GM10248 (cell line): ENCODE results near the gene CDK9.

Experiments used
- CTCF ChIA-PET: fragments of 300-600 bp; sonication (Branson Sonifier 250); formaldehyde crosslinking; extraction: SDS; loops from one replicate; lab custom pipeline; 2021; ENCODE audit warnings: antibody characterized with exemption; lab: Yijun Ruan, JAX
- POLR2A ChIA-PET: fragments of 350-650 bp; sonication (Branson Sonifier 250); formaldehyde crosslinking; extraction: SDS; loops from one replicate; lab custom pipeline; 2020; ENCODE audit warnings: antibody characterized with exemption; lab: Yijun Ruan, JAX
- DNase-seq: peaks from one replicate; pipeline ENCODE4 v3.0.0; 2012; ENCODE audit errors: extremely low spot score
- TF ChIP-seq, protein P1 (sequence below): IDR thresholded peaks from 2 replicates; pipeline ENCODE4 v1.5.1; 2012; ENCODE audit warnings: mild to moderate bottlenecking, low read depth; ENCODE audit errors: extremely low read depth, missing control alignments, control extremely low read depth

CDK9 gene

GRCh38 chr9:127818574-127818973 lies 32.7 kb downstream of the CDK9 start:
- CTCF ChIA-PET: interaction anchor here (1.0 to 2.1 kb wide), 3 partner anchors 10 to 51 kb away, joined by 3 to 7 read pairs (median 3); no protein-coding TSS in a partner anchor
- no peak for DNase-seq
- TF ChIP-seq, protein P1, sequence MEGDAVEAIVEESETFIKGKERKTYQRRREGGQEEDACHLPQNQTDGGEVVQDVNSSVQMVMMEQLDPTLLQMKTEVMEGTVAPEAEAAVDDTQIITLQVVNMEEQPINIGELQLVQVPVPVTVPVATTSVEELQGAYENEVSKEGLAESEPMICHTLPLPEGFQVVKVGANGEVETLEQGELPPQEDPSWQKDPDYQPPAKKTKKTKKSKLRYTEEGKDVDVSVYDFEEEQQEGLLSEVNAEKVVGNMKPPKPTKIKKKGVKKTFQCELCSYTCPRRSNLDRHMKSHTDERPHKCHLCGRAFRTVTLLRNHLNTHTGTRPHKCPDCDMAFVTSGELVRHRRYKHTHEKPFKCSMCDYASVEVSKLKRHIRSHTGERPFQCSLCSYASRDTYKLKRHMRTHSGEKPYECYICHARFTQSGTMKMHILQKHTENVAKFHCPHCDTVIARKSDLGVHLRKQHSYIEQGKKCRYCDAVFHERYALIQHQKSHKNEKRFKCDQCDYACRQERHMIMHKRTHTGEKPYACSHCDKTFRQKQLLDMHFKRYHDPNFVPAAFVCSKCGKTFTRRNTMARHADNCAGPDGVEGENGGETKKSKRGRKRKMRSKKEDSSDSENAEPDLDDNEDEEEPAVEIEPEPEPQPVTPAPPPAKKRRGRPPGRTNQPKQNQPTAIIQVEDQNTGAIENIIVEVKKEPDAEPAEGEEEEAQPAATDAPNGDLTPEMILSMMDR: no peak
- POLR2A ChIA-PET: interaction anchor here (0.5 to 1.0 kb wide), 2 partner anchors 17 to 22 kb away, joined by 3 to 4 read pairs; no protein-coding TSS in a partner anchor

- DNase-seq: no peak
- ChIA-PET POLR2A (no interaction called here), CTCF (interaction anchor here (1.4 kb wide), 1 partner anchor 30 kb away, joined by 3 read pairs; no protein-coding TSS in a partner anchor)
- TF ChIP-seq, protein P1: no peak
Measured at GRCh38 chr9:127822108-127822507, 36.3 kb downstream of the CDK9 start.

GRCh38 chr9:127825319-127826051 lies 39.7 kb downstream of the CDK9 start:
- no peak for DNase-seq
- CTCF ChIA-PET: interaction anchor here (0.9 to 1.3 kb wide), 3 partner anchors 20 to 90 kb away, joined by 3 to 4 read pairs (median 4); partner anchors contain the start of gene TOR2A
- TF ChIP-seq, protein P1: peak; percentile 19
- POLR2A ChIA-PET: no interaction called here

- no peak for DNase-seq
- CTCF ChIA-PET: interaction anchor here (1.0 kb wide), 1 partner anchor 36 kb away, joined by 3 read pairs; no protein-coding TSS in a partner anchor
- TF ChIP-seq, protein P1: no peak
- POLR2A ChIA-PET: no interaction called here
Measured at GRCh38 chr9:127826253-127826913, 40.5 kb downstream of the CDK9 start.

GRCh38 chr9:127828262-127829031 lies 42.6 kb downstream of the CDK9 start:
- ChIA-PET POLR2A (no interaction called here), CTCF (interaction anchor here (1.3 kb wide), 1 partner anchor 10 kb away, joined by 3 read pairs; no protein-coding TSS in a partner anchor)
- TF ChIP-seq, protein P1: no peak
- no peak for DNase-seq
